GM23248 (cell line): ENCODE measurements around the gene DOCK6. TPM values are rescaled to one million over a fixed set of nuclear protein-coding genes. Genes with fewer than 3 reads are reported as not detected.

ENCODE experiments used
- DNase-seq: peaks from one replicate; pipeline ENCODE4 v3.0.0-alpha.2; 2015
- H2AFZ ChIP-seq: fragments of 200-600 bp; sonication (generic); 2 replicates; pipeline ENCODE4 v1.6.1; 2016; ENCODE audit warnings: antibody characterized with exemption
- H3F3A ChIP-seq: fragments of 200-600 bp; sonication (generic); 2 replicates; pipeline ENCODE4 v1.6.1; 2016; ENCODE audit warnings: mild to moderate bottlenecking, antibody characterized with exemption, mixed run types; ENCODE audit not compliant: insufficient read depth
- H3K27ac ChIP-seq: fragments of 200-600 bp; sonication (generic); 2 replicates; pipeline ENCODE4 v1.5.1; 2016; ENCODE audit warnings: mild to moderate bottlenecking
- H3K27me3 ChIP-seq: fragments of 200-600 bp; sonication (generic); replicated peaks from 2 replicates; pipeline ENCODE4 v1.6.1; 2016; ENCODE audit warnings: mild to moderate bottlenecking; ENCODE audit not compliant: insufficient read depth
- H3K36me3 ChIP-seq: fragments of 200-600 bp; sonication (generic); 2 replicates; pipeline ENCODE4 v1.6.1; 2016; ENCODE audit warnings: low read depth, mild to moderate bottlenecking
- H3K4me1 ChIP-seq: fragments of 200-600 bp; sonication (generic); 2 replicates; pipeline ENCODE4 v1.6.1; 2016; ENCODE audit warnings: mild to moderate bottlenecking; ENCODE audit not compliant: insufficient read depth
- H3K4me2 ChIP-seq: fragments of 200-600 bp; sonication (generic); one replicate; pipeline ENCODE4 v1.6.1; 2016; ENCODE audit warnings: mild to moderate bottlenecking; ENCODE audit not compliant: unreplicated experiment
- H3K4me3 ChIP-seq: fragments of 200-600 bp; sonication (generic); 2 replicates; pipeline ENCODE4 v1.5.1; 2016; ENCODE audit warnings: mild to moderate bottlenecking
- H3K79me2 ChIP-seq: fragments of 200-600 bp; sonication (generic); 2 replicates; pipeline ENCODE4 v1.6.1; 2016; ENCODE audit warnings: mild to moderate bottlenecking; ENCODE audit not compliant: insufficient read depth
- H3K9ac ChIP-seq: fragments of 200-600 bp; sonication (generic); 2 replicates; pipeline ENCODE4 v1.6.1; 2016; ENCODE audit warnings: mild to moderate bottlenecking
- H3K9me2 ChIP-seq: fragments of 200-600 bp; sonication (generic); 2 replicates; pipeline ENCODE4 v1.6.1; 2016; ENCODE audit warnings: mixed run types, mild to moderate bottlenecking, moderate library complexity; ENCODE audit not compliant: insufficient read depth
- H3K9me3 ChIP-seq: fragments of 200-600 bp; sonication (generic); one replicate; pipeline ENCODE4 v1.6.1; 2017; ENCODE audit warnings: low read depth
- H4K20me1 ChIP-seq: fragments of 200-600 bp; sonication (generic); 2 replicates; pipeline ENCODE4 v1.6.0; 2016; ENCODE audit not compliant: insufficient read depth
- EZH2 ChIP-seq: fragments of 200-600 bp; sonication (generic); IDR thresholded peaks from 2 replicates; pipeline ENCODE4 v1.6.1; 2018; ENCODE audit warnings: antibody characterized with exemption, mild to moderate bottlenecking; ENCODE audit not compliant: insufficient read depth, poor library complexity, severe bottlenecking
- EZH2phosphoT487 ChIP-seq: fragments of 200-600 bp; sonication (generic); IDR thresholded peaks from 2 replicates; pipeline ENCODE4 v1.6.1; 2018; ENCODE audit warnings: antibody characterized with exemption, moderate library complexity, mild to moderate bottlenecking, low read depth; ENCODE audit not compliant: insufficient read depth
- WGBS, 2 experiments: methylation state at CpG; one replicate each; pipeline ENCODE4 v1.1.6; 2015 to 2017; ENCODE audit warnings: low lambda C conversion rate in 2 of 2, low coverage in 1 of 2; ENCODE audit errors: missing lambda C conversion rate in 2 of 2; 5-methylcytosine and 5-hydroxymethylcytosine counted together
- in situ Hi-C: fragments of 300-500 bp; cut with MboI; formaldehyde crosslinking; loops from 2 replicates; pipeline ENCODE4 v1.15.0; 2020
- polyA plus RNA-seq: library from polyadenylated mRNA; unstranded; fragments of >200 nt; fragmentation: Nextera tagmentation; extraction: Ambion mirVana; gene quantifications from 2 replicates; pipeline ENCODE4 v1.2.1, GENCODE V29; 2016
- total RNA-seq: library from RNA; depleted of rRNA; stranded (reverse); fragments of >200 nt; shearing (Covaris generic); gene quantifications from 2 replicates; pipeline ENCODE4 v1.2.3, GENCODE V29; 2014; rRNA removed

DOCK6 gene, protein sequence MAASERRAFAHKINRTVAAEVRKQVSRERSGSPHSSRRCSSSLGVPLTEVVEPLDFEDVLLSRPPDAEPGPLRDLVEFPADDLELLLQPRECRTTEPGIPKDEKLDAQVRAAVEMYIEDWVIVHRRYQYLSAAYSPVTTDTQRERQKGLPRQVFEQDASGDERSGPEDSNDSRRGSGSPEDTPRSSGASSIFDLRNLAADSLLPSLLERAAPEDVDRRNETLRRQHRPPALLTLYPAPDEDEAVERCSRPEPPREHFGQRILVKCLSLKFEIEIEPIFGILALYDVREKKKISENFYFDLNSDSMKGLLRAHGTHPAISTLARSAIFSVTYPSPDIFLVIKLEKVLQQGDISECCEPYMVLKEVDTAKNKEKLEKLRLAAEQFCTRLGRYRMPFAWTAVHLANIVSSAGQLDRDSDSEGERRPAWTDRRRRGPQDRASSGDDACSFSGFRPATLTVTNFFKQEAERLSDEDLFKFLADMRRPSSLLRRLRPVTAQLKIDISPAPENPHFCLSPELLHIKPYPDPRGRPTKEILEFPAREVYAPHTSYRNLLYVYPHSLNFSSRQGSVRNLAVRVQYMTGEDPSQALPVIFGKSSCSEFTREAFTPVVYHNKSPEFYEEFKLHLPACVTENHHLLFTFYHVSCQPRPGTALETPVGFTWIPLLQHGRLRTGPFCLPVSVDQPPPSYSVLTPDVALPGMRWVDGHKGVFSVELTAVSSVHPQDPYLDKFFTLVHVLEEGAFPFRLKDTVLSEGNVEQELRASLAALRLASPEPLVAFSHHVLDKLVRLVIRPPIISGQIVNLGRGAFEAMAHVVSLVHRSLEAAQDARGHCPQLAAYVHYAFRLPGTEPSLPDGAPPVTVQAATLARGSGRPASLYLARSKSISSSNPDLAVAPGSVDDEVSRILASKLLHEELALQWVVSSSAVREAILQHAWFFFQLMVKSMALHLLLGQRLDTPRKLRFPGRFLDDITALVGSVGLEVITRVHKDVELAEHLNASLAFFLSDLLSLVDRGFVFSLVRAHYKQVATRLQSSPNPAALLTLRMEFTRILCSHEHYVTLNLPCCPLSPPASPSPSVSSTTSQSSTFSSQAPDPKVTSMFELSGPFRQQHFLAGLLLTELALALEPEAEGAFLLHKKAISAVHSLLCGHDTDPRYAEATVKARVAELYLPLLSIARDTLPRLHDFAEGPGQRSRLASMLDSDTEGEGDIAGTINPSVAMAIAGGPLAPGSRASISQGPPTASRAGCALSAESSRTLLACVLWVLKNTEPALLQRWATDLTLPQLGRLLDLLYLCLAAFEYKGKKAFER (N-terminal part only)
- total RNA-seq (10.7 and 13.9 TPM in 2 replicates), polyA plus RNA-seq (11.8 and 17.7 TPM in 2 replicates)

DNA sequence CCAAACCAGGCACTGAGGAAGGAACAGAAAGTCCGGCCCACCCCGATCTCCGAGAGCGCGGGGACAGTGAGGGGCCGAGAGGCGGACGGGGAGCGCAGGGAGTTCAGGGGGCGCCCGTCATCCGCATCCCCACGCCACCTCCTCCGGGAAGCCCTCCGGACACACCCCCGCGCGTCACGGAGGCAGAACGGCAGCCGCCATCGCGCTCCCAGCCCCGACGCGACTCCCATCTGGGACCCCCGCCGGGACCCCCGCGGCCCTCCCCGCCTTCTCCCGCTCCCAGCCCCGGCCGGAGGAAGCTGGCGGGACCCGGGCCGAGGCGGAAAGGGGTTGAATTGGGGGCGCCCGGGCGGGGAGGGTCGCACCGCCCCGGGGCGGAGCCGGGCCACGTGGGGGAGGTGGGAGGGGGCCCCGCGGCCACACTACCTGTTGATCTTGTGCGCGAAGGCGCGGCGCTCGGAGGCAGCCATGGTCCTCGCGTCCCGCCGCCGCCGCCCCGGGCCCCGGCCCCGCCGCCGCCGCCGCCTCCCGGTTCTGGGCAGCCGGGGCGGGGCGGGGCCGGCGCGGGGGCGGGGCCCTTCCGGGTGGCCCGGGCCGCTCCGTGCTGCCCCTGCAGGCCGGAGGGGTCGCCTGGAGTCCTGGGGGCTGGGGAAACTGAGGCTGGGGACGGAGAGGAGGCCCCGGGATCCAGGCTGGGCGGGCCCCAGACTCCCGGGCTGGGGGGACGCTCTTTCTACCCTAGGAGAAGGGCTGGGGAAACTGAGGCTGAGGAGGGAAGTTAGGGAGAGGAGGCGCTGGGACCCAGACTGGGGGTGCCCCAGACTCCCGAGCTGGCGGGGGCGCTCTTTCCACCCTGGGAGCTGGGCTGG is at the start of gene DOCK6:
TSS of gene DOCK6 (minus strand) at position 554 of the 869 bp plus-strand sequence. CDS start at position 470, 84 bp downstream.
- Histone ChIP-seq H3K4me2 (peak within 1 kb of the TSS; percentile 84), H3F3A (no peaks in the 10 kb centered on the region), H3K27ac (no peak within 1 kb of the TSS), H3K9ac (peak within 1 kb of the TSS; percentile 94), H3K4me1 (no peaks in the 10 kb centered on the region), H3K36me3 (no peaks in the 10 kb centered on the region), H3K9me3 (no peaks in the 10 kb centered on the region), H2AFZ (peak within 1 kb of the TSS; percentile 95), H4K20me1 (no peaks in the 10 kb centered on the region), H3K9me2 (no peaks in the 10 kb centered on the region), H3K27me3 (no peaks in the 10 kb centered on the region), H3K4me3 (peak within 1 kb of the TSS; percentile 89), H3K79me2 (no peaks in the 10 kb centered on the region)
- peak; percentile 72 for DNase-seq
- TF ChIP-seq EZH2 (no peak), EZH2phosphoT487 (no peak)
- in situ Hi-C loops: no loop called here
- 1 to 2% methylated on average over 17 to 75 of the region's 91 CpGs for WGBS, 2 experiments

DNA sequence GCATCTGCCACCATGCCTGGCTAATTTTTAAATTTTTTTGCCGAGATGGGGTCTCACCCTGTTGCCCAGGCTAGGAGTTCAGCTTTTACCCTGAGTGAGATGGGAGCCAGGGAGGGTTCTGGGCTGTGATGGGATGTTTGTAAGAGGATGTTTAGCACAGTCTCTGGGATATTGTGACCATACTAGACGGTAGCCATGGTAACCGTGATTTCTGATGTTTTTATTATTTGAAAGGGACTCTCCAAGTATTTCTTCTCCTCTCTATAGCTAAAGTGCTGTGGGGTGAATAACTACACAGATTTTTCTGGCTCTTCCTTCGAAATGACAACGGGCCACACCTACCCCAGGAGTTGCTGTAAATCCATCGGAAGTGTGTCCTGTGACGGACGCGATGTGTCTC is 44.0 kb upstream of the DOCK6 start:
- no peaks in the 10 kb centered on the region for H3F3A ChIP-seq
- no peaks in the 10 kb centered on the region for H4K20me1 ChIP-seq
- H3K9me3 ChIP-seq: no peaks in the 10 kb centered on the region
- no peak overlapping the region for H3K27ac ChIP-seq
- no peak for DNase-seq
- TF ChIP-seq EZH2 (no peak), EZH2phosphoT487 (no peak)
- 62 to 71% methylated on average over 9 of the region's 9 CpGs for WGBS, 2 experiments
- no peaks in the 10 kb centered on the region for H3K27me3 ChIP-seq
- H3K4me3 ChIP-seq: no peak overlapping the region
- H3K9ac ChIP-seq: no peak overlapping the region
- H3K79me2 ChIP-seq: no peaks in the 10 kb centered on the region
- no peaks in the 10 kb centered on the region for H3K4me1 ChIP-seq
- no peak overlapping the region for H3K4me2 ChIP-seq
- in situ Hi-C loops: no loop called here
- no peaks in the 10 kb centered on the region for H3K9me2 ChIP-seq
- H3K36me3 ChIP-seq: no peaks in the 10 kb centered on the region
- no peak overlapping the region for H2AFZ ChIP-seq

DNA sequence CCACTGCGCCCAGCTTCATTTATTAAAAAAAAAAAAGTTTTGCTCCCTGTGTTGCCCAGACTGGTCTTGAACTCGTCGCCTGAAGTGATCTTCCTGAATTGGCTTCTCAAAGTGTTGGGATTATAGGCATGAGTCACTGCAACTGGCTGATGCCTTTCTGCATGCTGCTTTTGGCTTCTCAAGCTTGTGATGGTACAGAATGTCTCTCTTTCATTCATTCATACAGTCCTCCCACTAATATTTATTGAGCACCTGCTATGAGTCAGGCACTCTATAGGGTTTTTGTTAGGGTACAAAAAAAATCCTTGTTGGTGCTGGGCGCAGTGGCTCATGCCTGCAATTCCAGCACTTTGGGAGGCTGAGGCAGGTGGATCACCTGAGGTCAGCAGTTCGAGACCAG is 42.6 kb upstream of the DOCK6 start:
- H2AFZ ChIP-seq: no peak overlapping the region
- H3K9ac ChIP-seq: no peak overlapping the region
- no peak overlapping the region for H3K4me2 ChIP-seq
- TF ChIP-seq EZH2phosphoT487 (no peak), EZH2 (no peak)
- in situ Hi-C loops: no loop called here
- H4K20me1 ChIP-seq: no peaks in the 10 kb centered on the region
- no peaks in the 10 kb centered on the region for H3K9me3 ChIP-seq
- no peak for DNase-seq
- no peak overlapping the region for H3K4me3 ChIP-seq
- H3K9me2 ChIP-seq: no peaks in the 10 kb centered on the region
- no peaks in the 10 kb centered on the region for H3K27me3 ChIP-seq
- 74 to 77% methylated on average over 5 of the region's 5 CpGs for WGBS, 2 experiments
- H3K27ac ChIP-seq: no peak overlapping the region
- no peaks in the 10 kb centered on the region for H3K4me1 ChIP-seq
- no peaks in the 10 kb centered on the region for H3K36me3 ChIP-seq
- no peaks in the 10 kb centered on the region for H3K79me2 ChIP-seq
- no peaks in the 10 kb centered on the region for H3F3A ChIP-seq
